Mesenchymal stem cell (in vitro differentiated cells and primary cell): Measurements from ENCODE around the gene RIMKLB.
"Not testable (repeated sequence)": the region's sequence is repeated elsewhere in the genome, so short reads cannot be mapped to it uniquely, and the experiment has no call there.

ENCODE experiments used
- DNase-seq: peaks from one replicate; pipeline ENCODE4 v3.0.0-alpha.2; 2013
- H2AFZ ChIP-seq: one replicate; pipeline ENCODE4 v1.6.1; 2013; ENCODE audit warnings: low read depth, mild to moderate bottlenecking, control low read depth, inconsistent platforms, low read length, moderate library complexity
- H2AK5ac ChIP-seq: 2 replicates; pipeline ENCODE4 v1.6.1; 2013; ENCODE audit warnings: low read length, moderate library complexity, mild to moderate bottlenecking, inconsistent platforms; ENCODE audit not compliant: severe bottlenecking
- H2BK120ac ChIP-seq: one replicate; pipeline ENCODE4 v1.6.1; 2013; ENCODE audit warnings: low read depth, mild to moderate bottlenecking, inconsistent platforms, low read length, moderate library complexity
- H2BK12ac ChIP-seq, 2 experiments: one replicate each; pipeline ENCODE4 v1.6.1; 2013; ENCODE audit warnings: inconsistent platforms in 2 of 2, low read length in 2 of 2, mild to moderate bottlenecking in 2 of 2, moderate library complexity in 2 of 2, control low read depth in 1 of 2
- H2BK15ac ChIP-seq: one replicate; pipeline ENCODE4 v1.6.1; 2013; ENCODE audit warnings: mild to moderate bottlenecking, low read depth, inconsistent platforms; ENCODE audit not compliant: poor library complexity, severe bottlenecking
- H2BK5ac ChIP-seq: 2 replicates; pipeline ENCODE4 v1.6.1; 2013; ENCODE audit warnings: low read depth, mild to moderate bottlenecking, low read length, control low read depth, inconsistent platforms; ENCODE audit not compliant: poor library complexity, severe bottlenecking
- H3K14ac ChIP-seq, 2 experiments: one replicate each; pipeline ENCODE4 v1.6.1; 2013; ENCODE audit warnings: inconsistent platforms in 2 of 2, low read length in 2 of 2, control low read depth in 1 of 2, mild to moderate bottlenecking in 1 of 2, moderate library complexity in 1 of 2
- H3K18ac ChIP-seq, 2 experiments: one replicate each; pipeline ENCODE4 v1.6.1; 2013; ENCODE audit warnings: inconsistent platforms in 2 of 2, low read length in 2 of 2, control low read depth in 1 of 2, low read depth in 1 of 2, mild to moderate bottlenecking in 1 of 2
- H3K23ac ChIP-seq, 2 experiments: one replicate each; pipeline ENCODE4 v1.6.1; 2013; ENCODE audit warnings: inconsistent platforms in 2 of 2, low read length in 2 of 2, mild to moderate bottlenecking in 2 of 2, moderate library complexity in 2 of 2, control low read depth in 1 of 2
- H3K27ac ChIP-seq: 2 replicates; pipeline ENCODE4 v1.5.1; 2013; ENCODE audit warnings: mild to moderate bottlenecking, moderate library complexity, low read length, control low read depth, inconsistent platforms; ENCODE audit not compliant: poor library complexity, severe bottlenecking
- H3K27me3 ChIP-seq, 2 experiments: 2 replicates each; pipeline versions ENCODE4 v1.6.1 to v1.7.0; 2013; ENCODE audit warnings: low read length in 2 of 2, mild to moderate bottlenecking in 2 of 2, moderate library complexity in 2 of 2, control low read depth in 1 of 2, inconsistent platforms in 1 of 2; ENCODE audit not compliant: control insufficient read depth in 1 of 2, insufficient read depth in 1 of 2
- H3K36me3 ChIP-seq, 2 experiments: 2 replicates each; pipeline versions ENCODE4 v1.6.1 to v1.7.0; 2013; ENCODE audit warnings: low read length in 2 of 2, control low read depth in 1 of 2, inconsistent platforms in 1 of 2, low read depth in 1 of 2, mild to moderate bottlenecking in 1 of 2; ENCODE audit not compliant: insufficient read depth in 2 of 2, control insufficient read depth in 1 of 2
- H3K4ac ChIP-seq, 2 experiments: one replicate each; pipeline ENCODE4 v1.6.1; 2013; ENCODE audit warnings: inconsistent platforms in 2 of 2, low read length in 2 of 2, mild to moderate bottlenecking in 2 of 2, moderate library complexity in 2 of 2, control low read depth in 1 of 2, low read depth in 1 of 2
- H3K4me1 ChIP-seq: 2 replicates; pipeline ENCODE4 v1.6.1; 2013; ENCODE audit warnings: low read depth, low read length, control low read depth; ENCODE audit not compliant: control insufficient read depth, insufficient read depth
- H3K4me2 ChIP-seq: 2 replicates; pipeline ENCODE4 v1.6.1; 2013; ENCODE audit warnings: low read length, mild to moderate bottlenecking, inconsistent platforms; ENCODE audit not compliant: poor library complexity, severe bottlenecking
- H3K4me3 ChIP-seq, 2 experiments: 2 replicates each; pipeline versions ENCODE4 v1.5.1 to v1.7.0; 2013; ENCODE audit warnings: low read length in 2 of 2, mild to moderate bottlenecking in 2 of 2, control low read depth in 1 of 2, low read depth in 1 of 2; ENCODE audit not compliant: insufficient read depth in 1 of 2
- H3K79me1 ChIP-seq: replicated peaks from 2 replicates; pipeline ENCODE4 v1.6.1; 2013; ENCODE audit warnings: mild to moderate bottlenecking, control low read depth, low read length, inconsistent platforms; ENCODE audit not compliant: poor library complexity, severe bottlenecking
- H3K9ac ChIP-seq: 2 replicates; pipeline ENCODE4 v1.7.0; 2013; ENCODE audit warnings: mild to moderate bottlenecking, low read length, moderate library complexity
- H3K9me3 ChIP-seq: 2 replicates; pipeline ENCODE4 v1.7.0; 2013; ENCODE audit warnings: mild to moderate bottlenecking, low read length; ENCODE audit not compliant: control insufficient read depth
- H4K8ac ChIP-seq: one replicate; pipeline ENCODE4 v1.6.1; 2013; ENCODE audit warnings: inconsistent platforms, mild to moderate bottlenecking, low read length, moderate library complexity
- H4K91ac ChIP-seq: one replicate; pipeline ENCODE4 v1.6.1; 2013; ENCODE audit warnings: mild to moderate bottlenecking, low read length, inconsistent platforms
- WGBS: methylation state at CpG from one replicate; pipeline ENCODE4 v1.1.7; 2013; ENCODE audit warnings: mixed read lengths; 5-methylcytosine and 5-hydroxymethylcytosine counted together

The RIMKLB gene

DNA sequence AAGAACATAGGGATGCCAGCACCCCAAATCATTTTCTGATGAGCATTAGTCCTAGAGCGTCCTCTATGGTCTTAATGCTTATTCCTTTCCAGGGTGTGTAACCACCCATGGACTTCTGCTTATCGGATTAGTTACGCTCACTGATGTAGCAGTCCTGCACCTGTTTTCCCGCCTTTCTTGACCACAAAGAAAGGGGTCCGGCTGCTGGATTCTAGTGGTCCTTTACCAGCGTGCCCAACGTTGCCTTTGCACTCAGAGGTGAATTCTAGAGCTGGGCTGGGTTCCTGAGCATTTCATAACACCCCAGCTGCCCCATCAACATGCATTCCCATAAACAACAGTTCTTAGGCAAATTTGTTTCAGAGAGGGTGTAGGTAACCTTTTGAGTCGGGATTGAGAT is 68.3 kb downstream of the RIMKLB start:
- not testable (repeated sequence) for H3K14ac ChIP-seq, H3K36me3 ChIP-seq, H3K4me2 ChIP-seq, H3K23ac ChIP-seq, H3K4ac ChIP-seq, H2BK120ac ChIP-seq, H2BK5ac ChIP-seq, H3K9ac ChIP-seq, H2BK12ac ChIP-seq, H3K18ac ChIP-seq, H4K91ac ChIP-seq, DNase-seq, H3K27ac ChIP-seq, H2AK5ac ChIP-seq, H2AFZ ChIP-seq, H3K4me1 ChIP-seq, H3K4me3 ChIP-seq, H3K9me3 ChIP-seq, H2BK15ac ChIP-seq, H3K27me3 ChIP-seq, H4K8ac ChIP-seq
- peaks cover 23% of the 10 kb centered on the region for H3K79me1 ChIP-seq
- 99% methylated on average over 4 of the region's 8 CpGs for WGBS

DNA sequence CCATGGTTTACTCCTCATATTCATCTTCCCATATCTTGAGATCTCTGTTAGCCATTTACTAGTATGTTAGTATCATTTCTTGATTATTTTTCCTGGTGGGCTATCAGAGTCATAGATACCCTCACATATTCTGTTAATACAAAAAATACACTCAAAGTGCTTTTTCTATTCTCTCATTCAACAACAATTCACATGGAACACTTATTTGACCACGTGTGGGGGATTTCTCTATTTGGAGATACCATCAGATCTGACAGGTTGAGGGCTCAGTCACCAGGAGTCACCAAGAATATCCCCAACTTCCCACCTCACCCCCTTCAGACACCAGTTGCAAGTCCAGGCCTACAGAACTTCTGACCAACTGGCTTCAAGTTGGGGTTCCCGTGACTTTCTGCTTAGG is 72.7 kb downstream of the RIMKLB start:
- no peak overlapping the region for H2BK12ac ChIP-seq
- H3K4me2 ChIP-seq = no peak overlapping the region
- H4K8ac ChIP-seq = no peak overlapping the region
- no peak overlapping the region for H3K18ac ChIP-seq
- H3K9me3 ChIP-seq = no peaks in the 10 kb centered on the region
- no peak overlapping the region for H2AK5ac ChIP-seq
- no peak overlapping the region for H3K27ac ChIP-seq
- H3K4ac ChIP-seq = no peak overlapping the region
- DNase-seq = no peak
- no peak overlapping the region for H2BK15ac ChIP-seq
- peaks cover 3% of the 10 kb centered on the region for H3K4me1 ChIP-seq
- H3K79me1 ChIP-seq = peaks cover 17% of the 10 kb centered on the region
- no peak overlapping the region for H4K91ac ChIP-seq
- no peak overlapping the region for H3K4me3 ChIP-seq
- H3K36me3 ChIP-seq = peaks cover 5 to 18% of the 10 kb centered on the region in 2 experiments
- WGBS = 97% methylated on average over 1 of the region's 2 CpGs
- H2AFZ ChIP-seq = no peak overlapping the region
- H3K9ac ChIP-seq = no peak overlapping the region
- H3K27me3 ChIP-seq = no peaks in the 10 kb centered on the region
- H2BK5ac ChIP-seq = no peak overlapping the region
- H3K14ac ChIP-seq = no peak overlapping the region
- H2BK120ac ChIP-seq = no peak overlapping the region
- no peak overlapping the region for H3K23ac ChIP-seq

DNA sequence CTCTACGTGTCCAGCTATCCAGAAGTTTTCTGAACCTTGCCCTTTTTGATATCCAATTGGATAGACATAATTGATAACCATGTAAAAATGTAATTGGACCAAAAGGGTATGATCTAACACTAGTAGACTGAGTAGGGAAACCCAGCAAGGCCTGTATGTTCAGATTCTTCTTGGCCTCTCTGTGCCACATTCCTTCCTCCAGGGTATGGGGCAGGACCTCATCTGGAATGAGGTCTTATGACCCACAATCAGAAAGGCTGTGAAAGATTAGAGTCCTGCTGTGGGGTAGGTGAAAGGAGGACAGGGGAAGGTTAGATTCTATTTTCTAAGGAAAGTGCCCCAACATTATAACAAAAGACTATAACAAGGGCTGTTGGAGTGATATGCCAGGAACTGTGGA is 73.3 kb downstream of the RIMKLB start:
- no peak for DNase-seq
- Histone ChIP-seq H2BK120ac (no peak overlapping the region), H4K8ac (no peak overlapping the region), H3K23ac (no peak overlapping the region), H3K79me1 (peaks cover 14% of the 10 kb centered on the region), H3K9ac (no peak overlapping the region), H3K36me3 (peaks cover 5 to 18% of the 10 kb centered on the region in 2 experiments), H3K27me3 (no peaks in the 10 kb centered on the region), H3K4me1 (peaks cover 3% of the 10 kb centered on the region), H3K18ac (no peak overlapping the region), H3K4me3 (no peak overlapping the region), H3K4me2 (no peak overlapping the region), H4K91ac (no peak overlapping the region), H3K14ac (no peak overlapping the region), H2BK15ac (no peak overlapping the region), H2AK5ac (no peak overlapping the region), H2BK12ac (no peak overlapping the region), H2BK5ac (no peak overlapping the region), H3K27ac (no peak overlapping the region), H2AFZ (no peak overlapping the region), H3K9me3 (no peaks in the 10 kb centered on the region), H3K4ac (no peak overlapping the region)
- no CpG with 5 or more reads among the region's 1 CpG for WGBS

DNA sequence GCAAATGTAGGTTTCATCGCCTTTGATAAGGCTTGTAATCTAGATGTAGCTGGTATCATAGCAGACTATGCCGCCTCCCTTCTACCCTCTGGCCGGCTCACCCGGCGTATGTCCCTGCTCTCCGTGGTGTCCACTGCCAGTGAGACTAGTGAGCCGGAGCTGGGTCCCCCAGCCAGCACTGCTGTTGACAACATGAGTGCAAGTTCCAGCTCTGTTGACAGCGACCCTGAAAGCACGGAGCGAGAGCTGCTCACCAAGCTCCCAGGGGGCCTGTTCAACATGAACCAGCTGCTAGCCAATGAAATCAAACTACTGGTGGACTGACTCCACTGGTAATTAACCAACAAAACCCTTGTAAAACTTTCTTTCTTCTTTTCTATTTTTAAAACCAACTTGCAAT is 75.7 kb downstream of the RIMKLB start:
- Histone ChIP-seq H3K4me2 (no peak overlapping the region), H2BK15ac (no peak overlapping the region), H2AK5ac (no peak overlapping the region), H2BK5ac (no peak overlapping the region), H3K4me3 (no peak overlapping the region), H3K9me3 (no peaks in the 10 kb centered on the region), H3K36me3 (peaks cover 5 to 18% of the 10 kb centered on the region in 2 experiments), H3K18ac (no peak overlapping the region), H3K79me1 (peaks cover 10% of the 10 kb centered on the region), H4K91ac (no peak overlapping the region), H3K27me3 (no peaks in the 10 kb centered on the region), H2BK120ac (no peak overlapping the region), H3K23ac (no peak overlapping the region), H3K9ac (no peak overlapping the region), H4K8ac (no peak overlapping the region), H2AFZ (no peak overlapping the region), H3K14ac (no peak overlapping the region), H3K27ac (no peak overlapping the region), H3K4me1 (peaks cover 3% of the 10 kb centered on the region), H2BK12ac (no peak overlapping the region), H3K4ac (no peak overlapping the region)
- WGBS = 91% methylated on average over 10 of the region's 10 CpGs
- DNase-seq = no peak
